Esophagus squamous epithelium (tissue), 5 donors: ENCODE measurements around the gene PTCSC3. TPM values are rescaled to one million over a fixed set of nuclear protein-coding genes. Genes with fewer than 3 reads are reported as not detected.

ENCODE experiments used
- DNase-seq: peaks from one replicate; lab custom pipeline; 2025; lab: John Stamatoyannopoulos, UW
- H3K27ac ChIP-seq, 4 donors: fragments of 200-600 bp; sonication (generic); one replicate each; pipeline ENCODE4 v1.5.1; 2016 to 2019; ENCODE audit warnings: mild to moderate bottlenecking in 1 of 4
- H3K27me3 ChIP-seq, 4 donors: fragments of 200-600 bp; sonication (generic); 1 replicate in 3 of 4; 2 replicates in 1 of 4; pipeline versions ENCODE4 v1.5.1 to v1.6.0; 2017 to 2021; ENCODE audit warnings: antibody characterized with exemption in 1 of 4
- H3K36me3 ChIP-seq, 3 donors: fragments of 200-600 bp; sonication (generic); one replicate each; pipeline ENCODE4 v1.5.1; 2016 to 2019
- H3K4me1 ChIP-seq, 3 donors: fragments of 200-600 bp; sonication (generic); one replicate each; pipeline ENCODE4 v1.5.1; 2017 to 2019
- H3K4me3 ChIP-seq, 4 donors: fragments of 200-600 bp; sonication (generic); 1 replicate in 3 of 4; 2 replicates in 1 of 4; pipeline ENCODE4 v1.5.1; 2016 to 2019; ENCODE audit warnings: mild to moderate bottlenecking in 2 of 4, moderate library complexity in 1 of 4
- H3K9me3 ChIP-seq, 3 donors: fragments of 200-600 bp; sonication (generic); one replicate each; pipeline ENCODE4 v1.5.1; 2016 to 2019
- POLR2A ChIP-seq, 4 donors: fragments of 450-650 bp; IDR thresholded peaks; one replicate each; pipeline ENCODE4 v1.6.1; 2017; ENCODE audit warnings: antibody characterized with exemption in 4 of 4, mild to moderate bottlenecking in 4 of 4, moderate library complexity in 3 of 4
- WGBS, 2 donors: methylation state at CpG; one replicate each; pipeline ENCODE4 v1.1.5; 2018; 5-methylcytosine and 5-hydroxymethylcytosine counted together
- intact Hi-C: fragments of 100-400 bp; cut with DNase I; formaldehyde crosslinking; loops from one replicate; pipeline ENCODE4 v1.15.0; 2022
- total RNA-seq, 4 donors: library from RNA; depleted of rRNA; stranded (reverse); fragments of >200 nt; gene quantifications; one replicate each; pipeline ENCODE4 v1.1.0, GENCODE V29; 2016
- TF ChIP-seq, protein P1 (sequence below), 6 experiments: fragments of 450-650 bp in 4 of 6; fragments of 200-600 bp in 2 of 6; sonication (generic) in 2 of 6; IDR thresholded peaks; one replicate each; pipeline ENCODE4 v1.5.1; 2016 to 2019; ENCODE audit warnings: antibody characterized with exemption in 6 of 6, mild to moderate bottlenecking in 4 of 6, moderate library complexity in 4 of 6
- donor health status: DM: yes; HTN: yes; CAD: no.

PTCSC3 gene
- total RNA-seq, 4 donors from 2014 or later, result not detected

DNA sequence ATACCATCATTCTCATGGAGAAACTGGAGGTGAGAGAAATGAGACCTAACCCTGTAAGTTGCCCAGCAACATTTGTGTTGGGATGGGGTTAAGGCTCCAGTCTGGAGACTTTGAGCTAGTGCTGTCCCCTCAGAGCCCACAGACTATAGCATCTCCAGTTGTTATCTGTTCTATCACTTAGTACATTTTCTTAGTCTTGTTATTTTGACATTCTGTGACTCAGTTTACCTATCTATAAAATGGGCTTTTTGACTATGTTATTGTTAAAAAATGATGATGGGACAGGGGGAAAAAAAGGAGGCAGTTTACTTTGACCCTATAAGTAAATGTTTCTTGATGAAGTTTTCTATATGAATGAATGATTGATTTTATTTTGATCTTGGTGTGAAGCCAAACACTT lies 45.8 kb upstream of the PTCSC3 start:
- no peak overlapping the region for H3K27ac ChIP-seq
- no peak for DNase-seq

DNA sequence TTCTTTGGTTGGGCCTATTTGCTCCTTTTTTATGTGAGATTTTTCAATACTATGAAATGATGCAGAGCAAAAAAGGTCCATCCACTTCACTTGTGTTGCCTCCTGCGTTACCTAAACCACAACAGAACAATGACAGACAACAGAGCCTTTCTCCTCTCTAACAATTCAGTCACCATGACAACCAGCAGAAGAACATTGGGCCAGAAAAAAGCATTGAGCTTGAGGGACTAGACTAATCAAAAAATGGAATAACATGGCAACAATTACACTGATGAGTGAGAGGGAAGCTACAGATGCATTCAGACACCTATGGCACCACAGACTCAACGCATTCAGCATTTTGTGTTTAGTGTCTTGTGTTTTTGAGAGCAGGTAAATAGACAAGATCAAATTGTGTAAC lies 44.6 kb upstream of the PTCSC3 start:
- TF ChIP-seq, protein P1, sequence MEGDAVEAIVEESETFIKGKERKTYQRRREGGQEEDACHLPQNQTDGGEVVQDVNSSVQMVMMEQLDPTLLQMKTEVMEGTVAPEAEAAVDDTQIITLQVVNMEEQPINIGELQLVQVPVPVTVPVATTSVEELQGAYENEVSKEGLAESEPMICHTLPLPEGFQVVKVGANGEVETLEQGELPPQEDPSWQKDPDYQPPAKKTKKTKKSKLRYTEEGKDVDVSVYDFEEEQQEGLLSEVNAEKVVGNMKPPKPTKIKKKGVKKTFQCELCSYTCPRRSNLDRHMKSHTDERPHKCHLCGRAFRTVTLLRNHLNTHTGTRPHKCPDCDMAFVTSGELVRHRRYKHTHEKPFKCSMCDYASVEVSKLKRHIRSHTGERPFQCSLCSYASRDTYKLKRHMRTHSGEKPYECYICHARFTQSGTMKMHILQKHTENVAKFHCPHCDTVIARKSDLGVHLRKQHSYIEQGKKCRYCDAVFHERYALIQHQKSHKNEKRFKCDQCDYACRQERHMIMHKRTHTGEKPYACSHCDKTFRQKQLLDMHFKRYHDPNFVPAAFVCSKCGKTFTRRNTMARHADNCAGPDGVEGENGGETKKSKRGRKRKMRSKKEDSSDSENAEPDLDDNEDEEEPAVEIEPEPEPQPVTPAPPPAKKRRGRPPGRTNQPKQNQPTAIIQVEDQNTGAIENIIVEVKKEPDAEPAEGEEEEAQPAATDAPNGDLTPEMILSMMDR (IDR thresholded peaks at IDR 0.05), result no peak
- TF ChIP-seq POLR2A (IDR thresholded peaks at IDR 0.05), result no peak
- intact Hi-C loops, result no loop called here
- Histone ChIP-seq H3K27me3 (peaks cover 0 to 21% (median 0%) of the 10 kb centered on the region in 4 donors), H3K36me3 (no peaks in the 10 kb centered on the region), H3K4me1 (no peaks in the 10 kb centered on the region), H3K4me3 (no peak overlapping the region), H3K9me3 (no peaks in the 10 kb centered on the region), H3K27ac (no peak overlapping the region)
- no peak for DNase-seq
- WGBS, 2 donors, result 75 to 76% methylated on average over 2 of the region's 2 CpGs

More for the DNA sequence above, 45.8 kb upstream of the PTCSC3 start:
- Histone ChIP-seq H3K4me1 (no peaks in the 10 kb centered on the region), H3K9me3 (no peaks in the 10 kb centered on the region), H3K27me3 (peaks cover 0 to 10% (median 0%) of the 10 kb centered on the region in 4 donors), H3K36me3 (no peaks in the 10 kb centered on the region), H3K4me3 (no peak overlapping the region)
- intact Hi-C loops, result no loop called here
- TF ChIP-seq POLR2A (IDR thresholded peaks at IDR 0.05), result no peak
- TF ChIP-seq, protein P1 (IDR thresholded peaks at IDR 0.05), result no peak

DNA sequence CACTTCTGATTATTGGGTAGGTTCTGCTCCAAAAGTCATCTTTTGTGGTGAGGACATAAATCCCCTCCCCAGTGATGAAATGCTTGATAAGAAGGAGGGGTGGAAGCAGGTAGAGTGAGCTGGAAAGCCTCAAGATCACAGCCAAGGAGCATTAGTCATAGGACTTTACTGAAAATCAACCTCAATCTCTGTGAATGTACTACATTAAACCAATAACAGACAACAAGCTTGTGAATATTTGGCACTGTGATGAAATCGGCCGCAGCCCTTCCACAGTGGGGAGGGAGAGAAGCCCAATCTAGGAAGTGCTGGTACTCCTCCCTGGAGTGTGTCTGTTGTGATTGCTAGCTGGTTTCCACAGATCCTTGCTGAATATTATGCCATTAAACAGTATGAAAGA lies 41.2 kb upstream of the PTCSC3 start:
- no peaks in the 10 kb centered on the region for H3K9me3 ChIP-seq
- H3K36me3 ChIP-seq, result no peaks in the 10 kb centered on the region
- WGBS, 2 donors, result 35 to 56% methylated on average over 2 of the region's 2 CpGs
- TF ChIP-seq POLR2A (IDR thresholded peaks at IDR 0.05), result no peak
- TF ChIP-seq, protein P1 (IDR thresholded peaks at IDR 0.05), result no peak
- no peak overlapping the region for H3K27ac ChIP-seq
- peaks cover 0 to 23% (median 0%) of the 10 kb centered on the region in 4 donors for H3K27me3 ChIP-seq
- intact Hi-C loops, result no loop called here
- no peak overlapping the region for H3K4me3 ChIP-seq
- no peaks in the 10 kb centered on the region for H3K4me1 ChIP-seq
- no peak for DNase-seq

DNA sequence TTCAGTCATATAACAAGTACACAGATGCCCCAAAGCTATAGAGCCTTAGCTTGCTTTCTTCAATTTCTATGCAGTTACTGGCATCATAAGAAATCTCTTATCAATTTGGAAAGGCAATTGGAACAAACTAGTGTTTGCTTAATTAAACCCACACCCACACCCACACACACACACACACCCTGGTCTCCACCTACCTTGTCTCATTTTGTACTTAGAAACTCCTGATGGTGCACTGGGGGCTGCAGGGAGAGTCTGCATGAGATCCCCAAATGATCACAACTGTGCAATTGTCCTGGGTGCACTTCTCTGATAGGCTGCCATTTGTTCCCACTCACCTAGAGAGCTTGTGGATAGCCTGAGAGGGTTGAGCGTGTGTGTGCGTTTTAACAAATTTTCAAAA lies 40.5 kb upstream of the PTCSC3 start:
- H3K4me3 ChIP-seq, result no peak overlapping the region
- TF ChIP-seq, protein P1 (IDR thresholded peaks at IDR 0.05), result no peak
- TF ChIP-seq POLR2A (IDR thresholded peaks at IDR 0.05), result no peak
- WGBS, 2 donors, result 73 to 100% methylated on average over 2 of the region's 2 CpGs

DNA sequence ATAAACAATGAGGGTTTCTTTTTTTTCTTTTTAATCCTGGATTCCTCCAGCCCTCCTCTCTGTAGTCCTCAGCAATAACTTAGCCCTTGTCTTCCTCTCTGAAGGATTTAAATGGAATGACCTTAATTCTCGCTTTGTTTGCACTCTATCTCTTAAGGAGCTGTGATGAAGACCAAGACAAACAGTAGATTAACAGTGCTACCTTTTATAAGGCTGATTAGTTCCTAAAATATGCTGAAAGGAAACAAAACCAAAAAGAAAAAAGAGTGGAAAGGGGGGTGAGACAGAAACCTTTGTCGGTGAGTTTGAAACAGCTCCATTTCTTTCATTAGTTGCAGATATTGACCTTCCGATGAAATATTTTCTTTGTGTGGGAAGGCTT lies 38.7 kb upstream of the PTCSC3 start:
- TF ChIP-seq POLR2A (IDR thresholded peaks at IDR 0.05), result no peak
- TF ChIP-seq, protein P1 (IDR thresholded peaks at IDR 0.05), result no peak
- no peaks in the 10 kb centered on the region for H3K9me3 ChIP-seq
- H3K36me3 ChIP-seq, result no peaks in the 10 kb centered on the region
- DNase-seq, result no peak
- peaks cover 0 to 23% (median 0%) of the 10 kb centered on the region in 4 donors for H3K27me3 ChIP-seq
- intact Hi-C loops, result no loop called here
- 51 to 56% methylated on average over 2 to 3 of the region's 3 CpGs for WGBS, 2 donors
- no peaks in the 10 kb centered on the region for H3K4me1 ChIP-seq
- H3K27ac ChIP-seq, result no peak overlapping the region
- no peak overlapping the region for H3K4me3 ChIP-seq

More for the DNA sequence above, 40.5 kb upstream of the PTCSC3 start:
- DNase-seq, result no peak
- intact Hi-C loops, result no loop called here
- Histone ChIP-seq H3K36me3 (no peaks in the 10 kb centered on the region), H3K4me1 (no peaks in the 10 kb centered on the region), H3K9me3 (no peaks in the 10 kb centered on the region), H3K27ac (no peak overlapping the region), H3K27me3 (peaks cover 0 to 23% (median 0%) of the 10 kb centered on the region in 4 donors)
